PC-3 (cell line): Measurements from ENCODE around the gene NRXN2. TPM values are rescaled to one million over a fixed set of nuclear protein-coding genes. Genes with fewer than 3 reads are reported as not detected.

ENCODE experiments used
- ATAC-seq: fragments of 200-7000 bp; cut with Tn5 transposase; 2 replicates; pipeline ENCODE4 v1.9.1; 2020; ENCODE audit warnings: mild to moderate bottlenecking, moderate library complexity
- BruUV-seq: library from RNA; stranded (reverse); fragments of 400-500 nt; replicated peaks from 2 replicates; lab custom pipeline; 2021; lab: Mats Ljungman, UMichigan
- CTCF ChIA-PET: fragments of 300-600 bp; sonication (Branson Sonifier 250); formaldehyde crosslinking; loops from one replicate; lab custom pipeline; 2022; ENCODE audit warnings: antibody characterized with exemption; lab: Charles Lee
- POLR2A ChIA-PET: fragments of 300-600 bp; sonication (Branson Sonifier 250); formaldehyde crosslinking; loops from one replicate; lab custom pipeline; 2022; ENCODE audit warnings: antibody characterized with exemption; ENCODE audit not compliant: unreplicated experiment; lab: Charles Lee
- DNase-seq: peaks from one replicate; pipeline ENCODE4 v3.0.0-alpha.2; 2015
- H2AFZ ChIP-seq: fragments of 300-600 bp; sonication (generic); 2 replicates; pipeline ENCODE4 v1.6.0; 2016; ENCODE audit warnings: antibody characterized with exemption, low read length
- H3F3A ChIP-seq: fragments of 300-600 bp; sonication (generic); one replicate; pipeline ENCODE4 v1.6.0; 2017; ENCODE audit warnings: antibody characterized with exemption, low read length, control low read depth, mild to moderate bottlenecking; ENCODE audit not compliant: unreplicated experiment
- H3K27ac ChIP-seq: fragments of 300-600 bp; sonication (generic); 2 replicates; pipeline ENCODE4 v1.5.1; 2016; ENCODE audit warnings: mild to moderate bottlenecking, low read length
- H3K27me3 ChIP-seq: fragments of 300-600 bp; sonication (generic); 2 replicates; pipeline ENCODE4 v1.6.1; 2016; ENCODE audit warnings: low read length, mixed read lengths
- H3K36me3 ChIP-seq: fragments of 300-600 bp; sonication (generic); 2 replicates; pipeline ENCODE4 v1.6.1; 2016; ENCODE audit warnings: low read depth, mixed run types, low read length, mixed read lengths
- H3K4me1 ChIP-seq: fragments of 300-600 bp; sonication (generic); 2 replicates; pipeline ENCODE4 v1.5.1; 2016; ENCODE audit warnings: low read length; ENCODE audit not compliant: insufficient read depth
- H3K4me2 ChIP-seq: fragments of 300-600 bp; sonication (generic); 2 replicates; pipeline ENCODE4 v1.6.0; 2016; ENCODE audit warnings: low read length
- H3K4me3 ChIP-seq: fragments of 300-600 bp; sonication (generic); 2 replicates; pipeline ENCODE4 v1.5.1; 2016; ENCODE audit warnings: mild to moderate bottlenecking, low read length, mixed read lengths
- H3K79me2 ChIP-seq: fragments of 300-600 bp; sonication (generic); 2 replicates; pipeline ENCODE4 v1.6.1; 2017; ENCODE audit warnings: low read length, mixed read lengths
- H3K9ac ChIP-seq: fragments of 300-600 bp; sonication (generic); 2 replicates; pipeline ENCODE4 v1.6.0; 2016; ENCODE audit warnings: mild to moderate bottlenecking, low read length
- H3K9me2 ChIP-seq: fragments of 300-600 bp; sonication (generic); replicated peaks from 2 replicates; pipeline ENCODE4 v1.6.1; 2016; ENCODE audit warnings: mixed run types, low read length, mixed read lengths
- H3K9me3 ChIP-seq: fragments of 300-600 bp; sonication (generic); 2 replicates; pipeline ENCODE4 v1.6.1; 2016; ENCODE audit warnings: low read length, mixed read lengths
- H4K20me1 ChIP-seq: fragments of 300-600 bp; sonication (generic); 2 replicates; pipeline ENCODE4 v1.6.1; 2016; ENCODE audit warnings: low read length, mixed read lengths
- CTCF ChIP-seq: fragments of 300-600 bp; sonication (generic); conservative IDR thresholded peaks from 2 replicates; pipeline ENCODE4 v1.5.1; 2017; ENCODE audit warnings: antibody characterized with exemption, low read depth, mild to moderate bottlenecking, low read length
- EZH2 ChIP-seq: fragments of 300-600 bp; sonication (generic); IDR thresholded peaks from one replicate; pipeline ENCODE4 v1.6.1; 2017; ENCODE audit warnings: antibody characterized with exemption, mild to moderate bottlenecking, low read length; ENCODE audit not compliant: unreplicated experiment
- EZH2phosphoT487 ChIP-seq: fragments of 300-600 bp; sonication (generic); IDR thresholded peaks from 2 replicates; pipeline ENCODE4 v1.6.1; 2018; ENCODE audit warnings: mild to moderate bottlenecking, antibody characterized with exemption, low read length, borderline replicate concordance
- intact Hi-C: fragments of 100-400 bp; cut with micrococcal nuclease; formaldehyde crosslinking; loops from 2 replicates; pipeline ENCODE4 v1.9.0; 2023
- total RNA-seq: library from RNA; depleted of rRNA; stranded (reverse); fragments of >200 nt; gene quantifications from 2 replicates; pipeline ENCODE4 v1.2.3, GENCODE V29; 2014

NRXN2 gene
- total RNA-seq, 1 experiment from 2014 or later: not detected

GRCh38 chr11:64754124-64754918, 31.3 kb upstream of the NRXN2 start:
- no peak for DNase-seq
- CTCF ChIA-PET: interaction anchor here (0.6 kb wide), 1 partner anchor 66 kb away, joined by 6 read pairs; no protein-coding TSS in a partner anchor
- Histone ChIP-seq H3K9me2 (no peaks in the 10 kb centered on the region), H3K79me2 (no peaks in the 10 kb centered on the region), H3K27me3 (no peaks in the 10 kb centered on the region), H4K20me1 (no peaks in the 10 kb centered on the region), H3K36me3 (no peaks in the 10 kb centered on the region), H3K9me3 (no peaks in the 10 kb centered on the region), H3K4me2 (no peak overlapping the region), H3K4me3 (no peak overlapping the region), H3K4me1 (no peaks in the 10 kb centered on the region), H3F3A (no peaks in the 10 kb centered on the region), H2AFZ (no peak overlapping the region), H3K9ac (no peak overlapping the region), H3K27ac (no peak overlapping the region)
- intact Hi-C loops: no loop called here
- no peak for TF ChIP-seq EZH2
- TF ChIP-seq CTCF: no peak
- no peak for TF ChIP-seq EZH2phosphoT487
- no TSS peak for BruUV-seq
- ATAC-seq: no peak
- POLR2A ChIA-PET: no interaction called here

GRCh38 chr11:64753380-64754123, 30.6 kb upstream of the NRXN2 start:
- Histone ChIP-seq H3K9me3 (no peaks in the 10 kb centered on the region), H3K79me2 (no peaks in the 10 kb centered on the region), H3K4me1 (no peaks in the 10 kb centered on the region), H2AFZ (no peak overlapping the region), H3K9me2 (no peaks in the 10 kb centered on the region), H3K27ac (no peak overlapping the region), H3K4me3 (no peak overlapping the region), H3K36me3 (no peaks in the 10 kb centered on the region), H3K4me2 (no peak overlapping the region), H3K9ac (no peak overlapping the region), H4K20me1 (no peaks in the 10 kb centered on the region), H3F3A (no peaks in the 10 kb centered on the region), H3K27me3 (no peaks in the 10 kb centered on the region)
- CTCF ChIA-PET: interaction anchor here (0.6 kb wide), 1 partner anchor 65 kb away, joined by 6 read pairs; no protein-coding TSS in a partner anchor
- TF ChIP-seq EZH2 (no peak), CTCF (no peak), EZH2phosphoT487 (no peak)
- POLR2A ChIA-PET: no interaction called here
- no TSS peak for BruUV-seq
- intact Hi-C loops: no loop called here
- DNase-seq (no peak), ATAC-seq (no peak)

- no peak for ATAC-seq
- Histone ChIP-seq H2AFZ (no peak overlapping the region), H3K9me3 (no peaks in the 10 kb centered on the region), H3K4me3 (no peak overlapping the region), H3K4me2 (no peak overlapping the region), H4K20me1 (no peaks in the 10 kb centered on the region), H3K9me2 (no peaks in the 10 kb centered on the region), H3F3A (no peaks in the 10 kb centered on the region), H3K4me1 (no peaks in the 10 kb centered on the region), H3K79me2 (no peaks in the 10 kb centered on the region), H3K9ac (no peak overlapping the region), H3K36me3 (no peaks in the 10 kb centered on the region), H3K27me3 (no peaks in the 10 kb centered on the region), H3K27ac (no peak overlapping the region)
- no peak for DNase-seq
- BruUV-seq: no TSS peak
- no peak for TF ChIP-seq EZH2phosphoT487
- TF ChIP-seq CTCF: no peak
- TF ChIP-seq EZH2: no peak
- POLR2A ChIA-PET: no interaction called here
- intact Hi-C loops: no loop called here
- CTCF ChIA-PET: no interaction called here
Observed at GRCh38 chr11:64753019-64753379, 30.0 kb upstream of the NRXN2 start.
